Caco-2 (cell line): ENCODE results near the gene LRRC75A. TPM values are rescaled to one million over a fixed set of nuclear protein-coding genes. Genes with fewer than 3 reads are reported as not detected.
"Not testable (repeated sequence)": the region's sequence is repeated elsewhere in the genome, so short reads cannot be mapped to it uniquely, and the experiment has no call there.

Experiments used
- BruUV-seq: library from RNA; stranded (reverse); fragments of 400-500 nt; replicated peaks from 2 replicates; lab custom pipeline; 2021; lab: Mats Ljungman, UMichigan
- CTCF ChIA-PET: fragments of 300-600 bp; sonication (Branson Sonifier 250); formaldehyde crosslinking; loops from one replicate; lab custom pipeline; 2022; ENCODE audit warnings: antibody characterized with exemption; lab: Charles Lee
- POLR2A ChIA-PET: fragments of 300-600 bp; sonication (Branson Sonifier 250); formaldehyde crosslinking; loops from one replicate; lab custom pipeline; 2022; ENCODE audit warnings: antibody characterized with exemption; lab: Charles Lee
- DNase-seq, 2 experiments: peaks; one replicate each; pipeline versions ENCODE4 v3.0.0 to v3.0.0-alpha.2; 2020 to 2022
- H3K27me3 ChIP-seq: replicated peaks from 2 replicates; pipeline ENCODE4 v1.6.0; 2011; ENCODE audit warnings: low read length; ENCODE audit not compliant: control insufficient read depth, insufficient read depth
- H3K36me3 ChIP-seq: 2 replicates; pipeline ENCODE4 v1.5.1; 2011; ENCODE audit warnings: low read length; ENCODE audit not compliant: control insufficient read depth, insufficient read depth
- H3K4me1 ChIP-seq: fragments of 250-450 bp; sonication (Bioruptor Pico); 2 replicates; pipeline ENCODE4 v1.5.1; 2020; ENCODE audit warnings: mild to moderate bottlenecking
- H3K4me3 ChIP-seq: 2 replicates; pipeline ENCODE4 v1.5.1; 2011; ENCODE audit warnings: low read depth, mild to moderate bottlenecking, control low read depth, low read length
- H3K9me3 ChIP-seq: fragments of 250-450 bp; sonication (Bioruptor Pico); 2 replicates; pipeline ENCODE4 v1.5.1; 2020; ENCODE audit warnings: mild to moderate bottlenecking, moderate library complexity
- H3K27ac Mint-ChIP-seq: one replicate; pipeline ENCODE4 v1.8.0; 2022; ENCODE audit warnings: mixed read lengths; ENCODE audit not compliant: unreplicated experiment
- H3K27me3 Mint-ChIP-seq: one replicate; pipeline ENCODE4 v1.8.0; 2022; ENCODE audit warnings: mixed read lengths; ENCODE audit not compliant: insufficient read depth, unreplicated experiment
- H3K36me3 Mint-ChIP-seq: one replicate; pipeline ENCODE4 v1.8.0; 2022; ENCODE audit warnings: mild to moderate bottlenecking, mixed read lengths; ENCODE audit not compliant: insufficient read depth, unreplicated experiment
- H3K4me1 Mint-ChIP-seq: one replicate; pipeline ENCODE4 v1.8.0; 2022; ENCODE audit warnings: low read depth, mixed read lengths; ENCODE audit not compliant: unreplicated experiment
- H3K4me3 Mint-ChIP-seq: one replicate; pipeline ENCODE4 v1.8.0; 2022; ENCODE audit warnings: mild to moderate bottlenecking, moderate library complexity, mixed read lengths; ENCODE audit not compliant: unreplicated experiment
- H3K9me3 Mint-ChIP-seq: one replicate; pipeline ENCODE4 v1.8.0; 2022; ENCODE audit warnings: mixed read lengths; ENCODE audit not compliant: unreplicated experiment
- intact Hi-C: fragments of 100-400 bp; cut with micrococcal nuclease; formaldehyde crosslinking; loops from one replicate; pipeline ENCODE4 v1.10.0; 2022; ENCODE audit not compliant: unreplicated experiment
- total RNA-seq: library from RNA; stranded (reverse); gene quantifications from 2 replicates; pipeline ENCODE4 v1.2.3, GENCODE V29; 2022
- TF ChIP-seq, protein P1 (sequence below), 2 experiments: fragments of 200-600 bp in 1 of 2; IDR thresholded peaks; 1 replicate in 1 of 2; 2 replicates in 1 of 2; pipeline versions ENCODE4 v1.5.1 to v1.8.0; 2011 to 2022; ENCODE audit warnings: antibody characterized with exemption in 1 of 2, control low read depth in 1 of 2, inconsistent platforms in 1 of 2, low read depth in 1 of 2, low read length in 1 of 2, mild to moderate bottlenecking in 1 of 2, moderate library complexity in 1 of 2; ENCODE audit not compliant: insufficient read depth in 1 of 2, severe bottlenecking in 1 of 2, unreplicated experiment in 1 of 2

Gene LRRC75A
- total RNA-seq, 1 experiment from 2014 or later, result 4.5 TPM

DNA sequence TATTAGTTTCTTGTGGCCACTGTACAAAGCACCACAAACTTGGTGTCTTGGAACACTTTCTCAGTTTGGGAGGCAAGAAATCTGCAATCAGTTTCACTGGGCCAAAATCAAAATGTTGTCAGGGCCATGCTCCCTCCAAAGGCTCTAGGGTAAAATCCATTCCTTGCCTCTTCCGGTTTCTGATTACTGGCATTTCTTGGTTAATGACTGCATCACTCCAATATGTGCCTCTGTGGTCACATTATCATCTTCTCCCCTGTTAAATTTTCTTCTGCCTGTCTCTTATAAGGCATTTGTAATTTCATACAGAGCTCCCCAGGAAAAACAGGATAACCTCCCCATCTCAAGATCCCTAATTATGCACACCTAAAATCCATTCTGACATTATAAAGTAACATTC, 42.2 kb upstream of the LRRC75A start:
- DNase-seq, result no peak
- Histone ChIP-seq H3K9me3 (no peaks in the 10 kb centered on the region), H3K4me3 (no peak overlapping the region), H3K36me3 (no peaks in the 10 kb centered on the region), H3K4me1 (0 out of 2 replicates have a peak, but pooled peaks cover 8% of the 10 kb centered on the region), H3K27me3 (no peaks in the 10 kb centered on the region)
- TF ChIP-seq, protein P1, sequence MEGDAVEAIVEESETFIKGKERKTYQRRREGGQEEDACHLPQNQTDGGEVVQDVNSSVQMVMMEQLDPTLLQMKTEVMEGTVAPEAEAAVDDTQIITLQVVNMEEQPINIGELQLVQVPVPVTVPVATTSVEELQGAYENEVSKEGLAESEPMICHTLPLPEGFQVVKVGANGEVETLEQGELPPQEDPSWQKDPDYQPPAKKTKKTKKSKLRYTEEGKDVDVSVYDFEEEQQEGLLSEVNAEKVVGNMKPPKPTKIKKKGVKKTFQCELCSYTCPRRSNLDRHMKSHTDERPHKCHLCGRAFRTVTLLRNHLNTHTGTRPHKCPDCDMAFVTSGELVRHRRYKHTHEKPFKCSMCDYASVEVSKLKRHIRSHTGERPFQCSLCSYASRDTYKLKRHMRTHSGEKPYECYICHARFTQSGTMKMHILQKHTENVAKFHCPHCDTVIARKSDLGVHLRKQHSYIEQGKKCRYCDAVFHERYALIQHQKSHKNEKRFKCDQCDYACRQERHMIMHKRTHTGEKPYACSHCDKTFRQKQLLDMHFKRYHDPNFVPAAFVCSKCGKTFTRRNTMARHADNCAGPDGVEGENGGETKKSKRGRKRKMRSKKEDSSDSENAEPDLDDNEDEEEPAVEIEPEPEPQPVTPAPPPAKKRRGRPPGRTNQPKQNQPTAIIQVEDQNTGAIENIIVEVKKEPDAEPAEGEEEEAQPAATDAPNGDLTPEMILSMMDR (IDR thresholded peaks at IDR 0.05; ENCODE audit: insufficient read depth in 1 of 2, low read depth in 1 of 2, low read length in 1 of 2, severe bottlenecking in 1 of 2, unreplicated experiment in 1 of 2), result no peak
- Mint-ChIP-seq H3K4me3 (no peak overlapping the region), H3K27me3 (peaks cover 5% of the 10 kb centered on the region), H3K9me3 (no peaks in the 10 kb centered on the region), H3K36me3 (peaks cover 6% of the 10 kb centered on the region), H3K27ac (no peak overlapping the region), H3K4me1 (no peaks in the 10 kb centered on the region)
- intact Hi-C loops, result no loop called here
- BruUV-seq, result no TSS peak
- ChIA-PET POLR2A (no interaction called here), CTCF (no interaction called here)

DNA sequence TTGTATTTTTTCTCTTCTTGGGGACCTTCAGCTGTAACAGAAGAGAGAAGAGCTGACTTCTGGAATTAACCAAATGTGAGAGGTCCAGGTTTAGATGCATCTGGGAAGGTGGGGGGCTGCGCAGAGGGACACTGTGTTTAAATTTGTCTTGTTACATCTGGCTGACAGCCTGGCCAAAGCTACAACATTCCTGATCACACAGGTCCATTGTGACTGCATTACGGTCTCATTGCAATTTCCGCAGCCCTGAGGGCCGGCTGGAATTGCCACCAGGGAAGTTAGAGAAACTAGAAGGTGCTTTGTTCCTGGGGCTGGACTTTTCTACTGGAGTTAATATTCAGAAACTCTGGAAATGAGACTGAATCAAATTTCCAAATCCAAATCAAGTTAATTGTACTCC, 37.9 kb upstream of the LRRC75A start:
- POLR2A ChIA-PET, result no interaction called here
- Mint-ChIP-seq H3K4me3 (no peak overlapping the region), H3K27ac (no peak overlapping the region), H3K27me3 (peaks cover 19% of the 10 kb centered on the region), H3K9me3 (no peaks in the 10 kb centered on the region), H3K36me3 (no peaks in the 10 kb centered on the region), H3K4me1 (no peaks in the 10 kb centered on the region)
- intact Hi-C loops, result no loop called here
- Histone ChIP-seq H3K4me1 (0 out of 2 replicates have a peak, but pooled peaks cover 5% of the 10 kb centered on the region), H3K9me3 (no peaks in the 10 kb centered on the region), H3K27me3 (no peaks in the 10 kb centered on the region), H3K36me3 (no peaks in the 10 kb centered on the region), H3K4me3 (no peak overlapping the region)
- TF ChIP-seq, protein P1 (IDR thresholded peaks at IDR 0.05; ENCODE audit: insufficient read depth in 1 of 2, low read depth in 1 of 2, low read length in 1 of 2, severe bottlenecking in 1 of 2, unreplicated experiment in 1 of 2), result no peak
- CTCF ChIA-PET, result no interaction called here
- no peak for DNase-seq
- no TSS peak for BruUV-seq

DNA sequence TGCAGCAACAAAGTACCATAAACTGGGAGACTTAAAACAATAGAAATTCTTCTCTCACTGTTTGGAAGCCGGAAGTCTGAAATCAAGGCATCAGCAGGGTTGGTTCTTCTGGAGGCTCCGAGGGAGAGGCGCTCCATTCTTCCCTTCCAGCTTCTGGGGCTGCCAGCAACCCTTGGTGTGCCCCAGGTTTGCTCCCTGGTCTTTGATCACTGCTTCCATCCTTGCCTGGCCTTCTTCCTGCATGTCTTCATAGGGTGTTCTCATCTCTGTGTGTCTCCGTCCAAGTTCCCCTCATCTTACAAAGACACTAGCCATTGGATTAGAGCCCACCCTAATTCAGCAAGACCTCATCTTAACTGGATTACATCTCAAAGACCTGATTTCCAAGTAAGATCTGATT, 35.3 kb upstream of the LRRC75A start:
- DNase-seq, result no peak
- H3K9me3 Mint-ChIP-seq, result no peaks in the 10 kb centered on the region
- no peak overlapping the region for H3K4me3 Mint-ChIP-seq
- POLR2A ChIA-PET, result no interaction called here
- Histone ChIP-seq H3K36me3 (no peaks in the 10 kb centered on the region), H3K4me3 (no peak overlapping the region), H3K27me3 (no peaks in the 10 kb centered on the region), H3K9me3 (no peaks in the 10 kb centered on the region), H3K4me1 (no peaks in the 10 kb centered on the region)
- peaks cover 19% of the 10 kb centered on the region for H3K27me3 Mint-ChIP-seq
- H3K36me3 Mint-ChIP-seq, result no peaks in the 10 kb centered on the region
- intact Hi-C loops, result no loop called here
- no TSS peak for BruUV-seq
- no peaks in the 10 kb centered on the region for H3K4me1 Mint-ChIP-seq
- CTCF ChIA-PET, result no interaction called here
- TF ChIP-seq, protein P1 (IDR thresholded peaks at IDR 0.05; ENCODE audit: insufficient read depth in 1 of 2, low read depth in 1 of 2, low read length in 1 of 2, severe bottlenecking in 1 of 2, unreplicated experiment in 1 of 2), result no peak
- H3K27ac Mint-ChIP-seq, result no peak overlapping the region

DNA sequence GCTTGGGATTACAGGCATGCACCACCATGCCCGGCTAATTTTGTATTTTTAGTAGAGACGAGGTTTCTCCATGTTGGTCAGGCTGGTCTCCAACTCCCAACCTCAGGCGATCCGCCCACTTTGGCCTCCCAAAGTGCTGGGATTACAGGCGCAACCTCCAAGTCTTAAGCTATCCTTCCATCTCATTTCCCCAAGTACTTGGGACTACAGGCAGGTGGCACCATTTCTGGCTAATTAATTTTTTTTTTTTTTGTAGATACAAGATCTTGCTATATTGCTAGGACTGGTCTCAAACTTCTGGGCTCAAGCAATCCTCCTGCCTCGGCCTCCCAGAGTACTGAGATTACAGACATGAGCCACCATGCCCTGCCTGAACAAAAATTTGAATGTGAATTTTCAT, 33.6 kb upstream of the LRRC75A start:
- H3K9me3 Mint-ChIP-seq, intact Hi-C loops: not testable (repeated sequence)

More for the DNA sequence above, 33.6 kb upstream of the LRRC75A start:
- H3K4me3 ChIP-seq, DNase-seq, H3K4me1 Mint-ChIP-seq, H3K4me3 Mint-ChIP-seq, H3K27ac Mint-ChIP-seq, H3K4me1 ChIP-seq, H3K36me3 ChIP-seq, H3K36me3 Mint-ChIP-seq, H3K27me3 ChIP-seq, H3K9me3 ChIP-seq, POLR2A ChIA-PET, BruUV-seq: not testable (repeated sequence)
- H3K27me3 Mint-ChIP-seq, result peaks cover 16% of the 10 kb centered on the region
- CTCF ChIA-PET, result interaction anchor here (0.7 kb wide), 2 partner anchors 12 to 97 kb away, joined by 3 read pairs; no protein-coding TSS in a partner anchor
